ENCODE data around the gene P4HA2. TPM values are rescaled to one million over a fixed set of nuclear protein-coding genes. Genes with fewer than 3 reads are reported as not detected.

The P4HA2 gene
- total and polyA plus RNA-seq, 4 donors = 20.3 to 62.3 (median 37.2) TPM

DNA sequence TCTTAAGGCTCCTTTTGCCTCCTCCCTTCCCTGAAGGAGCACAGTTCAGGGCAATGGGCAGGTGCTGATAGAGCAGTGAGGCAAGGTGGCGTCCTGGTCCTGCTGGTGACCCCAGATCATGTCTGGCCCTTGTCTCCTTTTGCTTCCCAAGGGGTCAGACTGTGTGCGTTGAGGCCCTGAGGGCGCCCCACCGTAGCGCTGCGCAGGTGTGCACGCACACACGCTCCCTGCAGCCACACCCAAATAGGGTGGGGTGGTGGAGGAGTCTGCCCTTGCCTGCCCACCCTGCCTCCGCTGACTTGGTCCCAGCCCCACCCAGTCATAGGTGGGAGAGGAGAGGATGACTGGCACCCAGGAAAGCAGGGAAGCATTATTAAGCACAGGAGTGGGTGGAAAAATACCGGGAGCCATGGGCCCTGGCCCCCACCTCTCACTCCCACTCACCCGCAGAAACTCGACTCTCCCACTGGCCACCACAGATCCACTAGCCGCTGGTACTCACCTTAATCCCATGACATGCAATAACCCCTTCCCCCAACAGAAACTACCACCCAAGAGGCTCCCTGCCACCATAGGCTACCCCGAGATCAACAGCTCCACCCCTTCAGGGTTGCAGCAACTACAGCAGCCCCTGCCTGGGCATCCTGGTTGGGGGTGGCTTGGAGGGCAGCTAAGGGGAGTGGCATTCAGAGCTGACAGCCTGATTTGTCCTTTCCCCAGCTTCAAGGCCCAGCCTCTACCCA, 46.6 kb upstream of the P4HA2 start:
- no peaks in the 10 kb centered on the region for H3K36me3 ChIP-seq (ENCODE audit: control insufficient read depth in 4 of 4, insufficient read depth in 4 of 4, low read length in 4 of 4)
- TF ChIP-seq, protein P1, sequence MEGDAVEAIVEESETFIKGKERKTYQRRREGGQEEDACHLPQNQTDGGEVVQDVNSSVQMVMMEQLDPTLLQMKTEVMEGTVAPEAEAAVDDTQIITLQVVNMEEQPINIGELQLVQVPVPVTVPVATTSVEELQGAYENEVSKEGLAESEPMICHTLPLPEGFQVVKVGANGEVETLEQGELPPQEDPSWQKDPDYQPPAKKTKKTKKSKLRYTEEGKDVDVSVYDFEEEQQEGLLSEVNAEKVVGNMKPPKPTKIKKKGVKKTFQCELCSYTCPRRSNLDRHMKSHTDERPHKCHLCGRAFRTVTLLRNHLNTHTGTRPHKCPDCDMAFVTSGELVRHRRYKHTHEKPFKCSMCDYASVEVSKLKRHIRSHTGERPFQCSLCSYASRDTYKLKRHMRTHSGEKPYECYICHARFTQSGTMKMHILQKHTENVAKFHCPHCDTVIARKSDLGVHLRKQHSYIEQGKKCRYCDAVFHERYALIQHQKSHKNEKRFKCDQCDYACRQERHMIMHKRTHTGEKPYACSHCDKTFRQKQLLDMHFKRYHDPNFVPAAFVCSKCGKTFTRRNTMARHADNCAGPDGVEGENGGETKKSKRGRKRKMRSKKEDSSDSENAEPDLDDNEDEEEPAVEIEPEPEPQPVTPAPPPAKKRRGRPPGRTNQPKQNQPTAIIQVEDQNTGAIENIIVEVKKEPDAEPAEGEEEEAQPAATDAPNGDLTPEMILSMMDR (IDR thresholded peaks at IDR 0.05; ENCODE audit: control extremely low read depth, extremely low read depth) = no peak
- no peak overlapping the region for H3K4me3 ChIP-seq
- peaks cover 0 to 8% (median 0%) of the 10 kb centered on the region in 5 donors for H3K4me1 ChIP-seq (ENCODE audit: control insufficient read depth in 5 of 5, insufficient read depth in 5 of 5, low read length in 5 of 5)
- DNase-seq (no peak), ATAC-seq (ENCODE audit: insufficient read depth, low FRiP score) (no peak)
- H3K27ac ChIP-seq (ENCODE audit: low read depth in 1 of 2, low read length in 1 of 2) = no peak overlapping the region
- no peaks in the 10 kb centered on the region for H3K27me3 ChIP-seq (ENCODE audit: control insufficient read depth in 3 of 3, insufficient read depth in 3 of 3, low read length in 2 of 3)
- H3K9me3 ChIP-seq (ENCODE audit: control insufficient read depth in 4 of 4, insufficient read depth in 3 of 4, low read length in 3 of 4) = no peaks in the 10 kb centered on the region
- WGBS, 2 donors = 93 to 97% methylated on average over 14 of the region's 14 CpGs
- no peak overlapping the region for H3K9ac ChIP-seq (ENCODE audit: insufficient read depth in 1 of 2, low read length in 2 of 2)

DNA sequence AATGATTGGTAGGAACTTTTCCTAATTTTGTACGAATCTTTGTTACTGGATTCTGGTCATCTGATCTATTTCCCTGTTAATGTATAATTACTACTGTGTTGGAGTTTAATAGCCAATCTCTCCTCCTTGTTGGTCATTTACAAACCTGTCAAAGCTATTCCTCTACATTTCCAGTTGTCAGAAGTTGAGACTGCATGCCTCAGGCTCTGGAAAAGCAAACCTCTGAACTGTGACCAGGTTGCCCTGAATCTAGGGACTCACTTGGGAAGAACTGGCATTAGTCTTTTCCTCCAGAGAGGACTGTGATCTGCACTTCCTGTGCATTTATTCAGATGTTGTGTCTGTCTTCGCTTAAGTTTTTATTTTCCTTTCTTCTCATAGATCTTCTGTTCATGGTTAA, 46.0 kb upstream of the P4HA2 start:
- H3K4me3 ChIP-seq = no peak overlapping the region
- WGBS, 2 donors = 86 to 92% methylated on average over 2 of the region's 2 CpGs
- no peak overlapping the region for H3K9ac ChIP-seq (ENCODE audit: insufficient read depth in 1 of 2, low read length in 2 of 2)
- DNase-seq (no peak), ATAC-seq (ENCODE audit: insufficient read depth, low FRiP score) (no peak)
- no peak overlapping the region for H3K27ac ChIP-seq (ENCODE audit: low read depth in 1 of 2, low read length in 1 of 2)
- no peaks in the 10 kb centered on the region for H3K36me3 ChIP-seq (ENCODE audit: control insufficient read depth in 4 of 4, insufficient read depth in 4 of 4, low read length in 4 of 4)
- H3K27me3 ChIP-seq (ENCODE audit: control insufficient read depth in 3 of 3, insufficient read depth in 3 of 3, low read length in 2 of 3) = no peaks in the 10 kb centered on the region
- no peaks in the 10 kb centered on the region for H3K9me3 ChIP-seq (ENCODE audit: control insufficient read depth in 4 of 4, insufficient read depth in 3 of 4, low read length in 3 of 4)
- TF ChIP-seq, protein P1 (IDR thresholded peaks at IDR 0.05; ENCODE audit: control extremely low read depth, extremely low read depth) = no peak
- H3K4me1 ChIP-seq (ENCODE audit: control insufficient read depth in 5 of 5, insufficient read depth in 5 of 5, low read length in 5 of 5) = peaks cover 0 to 8% (median 0%) of the 10 kb centered on the region in 5 donors

DNA sequence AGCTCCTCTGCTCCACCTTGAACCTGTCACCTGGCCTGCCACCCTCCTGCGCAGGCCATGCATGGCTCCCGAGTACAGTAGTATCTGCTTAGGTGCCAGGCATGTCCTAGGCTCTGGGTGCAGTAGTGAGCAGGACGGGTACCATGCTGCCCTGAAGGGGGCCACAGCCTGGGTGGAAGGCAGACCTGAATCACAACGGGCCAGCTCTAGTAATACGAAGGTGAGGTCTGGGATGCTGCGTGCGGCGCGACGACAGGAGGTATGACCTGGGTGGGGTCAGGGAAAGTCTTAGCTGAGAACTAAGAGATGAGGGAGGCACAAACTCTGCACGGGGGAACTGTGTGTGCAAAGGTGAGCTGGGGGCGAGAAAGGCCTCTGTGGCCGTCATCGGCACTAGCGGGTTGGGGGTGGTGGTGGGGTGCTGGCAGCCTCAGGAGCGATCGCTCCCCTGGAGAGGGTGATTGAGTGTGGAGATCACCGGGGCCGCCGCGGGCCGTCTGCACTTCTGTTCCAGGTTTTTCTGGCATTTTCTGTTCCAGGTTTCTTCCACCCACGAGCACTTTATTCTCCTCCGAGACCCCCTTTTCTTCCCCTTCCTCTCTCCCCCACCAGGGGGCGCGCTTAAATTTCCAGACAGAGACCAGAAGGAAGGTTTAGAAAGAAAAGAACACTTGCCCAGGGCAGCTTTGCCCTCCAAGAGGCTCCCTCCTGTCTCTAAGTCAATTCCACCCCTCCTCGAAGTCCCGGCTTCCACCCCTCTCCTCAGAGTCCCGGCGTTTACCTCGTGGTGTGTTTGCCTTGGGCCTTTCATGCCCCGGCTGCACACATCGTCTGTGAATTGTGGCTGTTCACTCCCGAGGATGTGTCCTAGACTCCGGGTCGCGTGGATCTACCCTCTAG, 44.9 kb upstream of the P4HA2 start:
- DNase-seq = peak; percentile 59 to 78 (median 70)

More for the DNA sequence above, 44.9 kb upstream of the P4HA2 start:
- no peaks in the 10 kb centered on the region for H3K9me3 ChIP-seq (ENCODE audit: control insufficient read depth in 4 of 4, insufficient read depth in 3 of 4, low read length in 3 of 4)
- 56 to 59% methylated on average over 37 of the region's 37 CpGs for WGBS, 2 donors
- no peak overlapping the region for H3K9ac ChIP-seq (ENCODE audit: insufficient read depth in 1 of 2, low read length in 2 of 2)
- H3K4me3 ChIP-seq = no peak overlapping the region
- H3K36me3 ChIP-seq (ENCODE audit: control insufficient read depth in 4 of 4, insufficient read depth in 4 of 4, low read length in 4 of 4) = no peaks in the 10 kb centered on the region
- TF ChIP-seq, protein P1 (IDR thresholded peaks at IDR 0.05; ENCODE audit: control extremely low read depth, extremely low read depth) = peak; percentile 49
- H3K27ac ChIP-seq (ENCODE audit: low read depth in 1 of 2, low read length in 1 of 2) = no peak overlapping the region
- H3K27me3 ChIP-seq (ENCODE audit: control insufficient read depth in 3 of 3, insufficient read depth in 3 of 3, low read length in 2 of 3) = no peaks in the 10 kb centered on the region
- H3K4me1 ChIP-seq (ENCODE audit: control insufficient read depth in 5 of 5, insufficient read depth in 5 of 5, low read length in 5 of 5) = peaks cover 0 to 8% (median 0%) of the 10 kb centered on the region in 5 donors
- ATAC-seq (ENCODE audit: insufficient read depth, low FRiP score) = peak; percentile 36
